Activated naive CD4-positive, alpha-beta T cell treated with anti-CD3 and anti-CD28 coated beads for 36 hours (primary cell): ENCODE measurements around the gene ELAC2. TPM values are rescaled to one million over a fixed set of nuclear protein-coding genes. Genes with fewer than 3 reads are reported as not detected.

Experiments used
- CTCF ChIA-PET: fragments of 350-600 bp; sonication (Branson Sonifier 250); formaldehyde crosslinking; loops from one replicate; lab custom pipeline; 2021; ENCODE audit warnings: antibody characterized with exemption; lab: Charles Lee
- DNase-seq: peaks from one replicate; pipeline ENCODE4 v3.0.0-alpha.2; 2020
- H3K27ac Mint-ChIP-seq: one replicate; pipeline ENCODE4 v1.8.0; 2021; ENCODE audit warnings: mild to moderate bottlenecking, mixed read lengths
- H3K27me3 Mint-ChIP-seq: one replicate; pipeline ENCODE4 v1.8.0; 2021; ENCODE audit warnings: low read depth, mixed read lengths
- H3K36me3 Mint-ChIP-seq: one replicate; pipeline ENCODE4 v1.8.0; 2021; ENCODE audit warnings: low read depth, mixed read lengths
- H3K4me1 Mint-ChIP-seq: one replicate; pipeline ENCODE4 v1.8.0; 2021; ENCODE audit warnings: low read depth, mixed read lengths
- H3K4me3 Mint-ChIP-seq: one replicate; pipeline ENCODE4 v1.8.0; 2021; ENCODE audit warnings: mild to moderate bottlenecking, moderate library complexity, mixed read lengths
- H3K9me3 Mint-ChIP-seq: one replicate; pipeline ENCODE4 v1.8.0; 2021; ENCODE audit warnings: mixed read lengths
- intact Hi-C: fragments of 100-400 bp; cut with micrococcal nuclease; formaldehyde crosslinking; loops from one replicate; pipeline ENCODE4 v1.15.1; 2023
- total RNA-seq, 2 experiments: library from RNA; stranded (reverse); gene quantifications; one replicate each; pipeline ENCODE4 v1.2.3, GENCODE V29; 2021

Gene ELAC2
- total RNA-seq, 2 experiments from 2014 or later: 74.1 to 75.9 TPM

- Mint-ChIP-seq H3K9me3 (no peaks in the 10 kb centered on the region), H3K4me1 (no peaks in the 10 kb centered on the region), H3K36me3 (peaks cover 46% of the 10 kb centered on the region), H3K27ac (no peak overlapping the region), H3K4me3 (no peak overlapping the region), H3K27me3 (no peaks in the 10 kb centered on the region)
- CTCF ChIA-PET: no interaction called here
- DNase-seq: no peak
- intact Hi-C loops: no loop called here
These were observed 21.5 kb downstream of the ELAC2 start for GRCh38 chr17:12996357-12996756.

GRCh38 chr17:12995896-12996295 is 21.9 kb downstream of the ELAC2 start:
- H3K4me1 Mint-ChIP-seq: no peaks in the 10 kb centered on the region
- H3K9me3 Mint-ChIP-seq: no peaks in the 10 kb centered on the region
- H3K36me3 Mint-ChIP-seq: peaks cover 50% of the 10 kb centered on the region
- intact Hi-C loops: no loop called here
- H3K4me3 Mint-ChIP-seq: no peak overlapping the region
- DNase-seq: no peak
- CTCF ChIA-PET: no interaction called here
- H3K27ac Mint-ChIP-seq: no peak overlapping the region
- H3K27me3 Mint-ChIP-seq: no peaks in the 10 kb centered on the region

- no peaks in the 10 kb centered on the region for H3K4me1 Mint-ChIP-seq
- no peaks in the 10 kb centered on the region for H3K27me3 Mint-ChIP-seq
- intact Hi-C loops: no loop called here
- DNase-seq: no peak
- H3K27ac Mint-ChIP-seq: no peak overlapping the region
- no peak overlapping the region for H3K4me3 Mint-ChIP-seq
- H3K9me3 Mint-ChIP-seq: no peaks in the 10 kb centered on the region
- CTCF ChIA-PET: no interaction called here
- H3K36me3 Mint-ChIP-seq: peaks cover 52% of the 10 kb centered on the region
These were observed 22.5 kb downstream of the ELAC2 start for GRCh38 chr17:12995106-12995895.

- H3K4me3 Mint-ChIP-seq: no peak overlapping the region
- CTCF ChIA-PET: no interaction called here
- no peaks in the 10 kb centered on the region for H3K4me1 Mint-ChIP-seq
- no peak for DNase-seq
- no peak overlapping the region for H3K27ac Mint-ChIP-seq
- peaks cover 3% of the 10 kb centered on the region for H3K9me3 Mint-ChIP-seq
- intact Hi-C loops: no loop called here
- no peaks in the 10 kb centered on the region for H3K27me3 Mint-ChIP-seq
- H3K36me3 Mint-ChIP-seq: peaks cover 60% of the 10 kb centered on the region
These were observed 23.3 kb downstream of the ELAC2 start for GRCh38 chr17:12994341-12995074.

- H3K4me1 Mint-ChIP-seq: no peaks in the 10 kb centered on the region
- peaks cover 3% of the 10 kb centered on the region for H3K9me3 Mint-ChIP-seq
- peaks cover 57% of the 10 kb centered on the region for H3K36me3 Mint-ChIP-seq
- intact Hi-C loops: no loop called here
- H3K27me3 Mint-ChIP-seq: no peaks in the 10 kb centered on the region
- CTCF ChIA-PET: no interaction called here
- no peak overlapping the region for H3K27ac Mint-ChIP-seq
- no peak for DNase-seq
- H3K4me3 Mint-ChIP-seq: no peak overlapping the region
These were observed 24.2 kb downstream of the ELAC2 start for GRCh38 chr17:12993631-12994030.

GRCh38 chr17:12992676-12993075 is 25.2 kb downstream of the ELAC2 start:
- CTCF ChIA-PET: interaction anchor here (2.9 kb wide), 1 partner anchor 11 kb away, joined by 14 read pairs; no protein-coding TSS in a partner anchor
- intact Hi-C loops: no loop called here
- H3K9me3 Mint-ChIP-seq: peaks cover 3% of the 10 kb centered on the region
- H3K36me3 Mint-ChIP-seq: peaks cover 55% of the 10 kb centered on the region
- no peaks in the 10 kb centered on the region for H3K4me1 Mint-ChIP-seq
- no peaks in the 10 kb centered on the region for H3K27me3 Mint-ChIP-seq
- no peak overlapping the region for H3K27ac Mint-ChIP-seq
- no peak for DNase-seq
- H3K4me3 Mint-ChIP-seq: no peak overlapping the region

GRCh38 chr17:12990926-12991325 is 26.9 kb downstream of the ELAC2 start:
- Mint-ChIP-seq H3K27ac (no peak overlapping the region), H3K4me1 (no peaks in the 10 kb centered on the region), H3K9me3 (peaks cover 3% of the 10 kb centered on the region), H3K27me3 (no peaks in the 10 kb centered on the region), H3K4me3 (no peak overlapping the region), H3K36me3 (peaks cover 49% of the 10 kb centered on the region)
- no peak for DNase-seq
- intact Hi-C loops: no loop called here
- CTCF ChIA-PET: interaction anchor here (2.9 kb wide), 1 partner anchor 12 kb away, joined by 14 read pairs; no protein-coding TSS in a partner anchor

GRCh38 chr17:12990041-12990808 is 27.6 kb downstream of the ELAC2 start:
- H3K4me1 Mint-ChIP-seq: no peaks in the 10 kb centered on the region
- CTCF ChIA-PET: interaction anchor here (2.9 kb wide), 1 partner anchor 13 kb away, joined by 14 read pairs; no protein-coding TSS in a partner anchor
- H3K9me3 Mint-ChIP-seq: peaks cover 3% of the 10 kb centered on the region
- H3K36me3 Mint-ChIP-seq: peaks cover 49% of the 10 kb centered on the region
- DNase-seq: no peak
- no peaks in the 10 kb centered on the region for H3K27me3 Mint-ChIP-seq
- no peak overlapping the region for H3K4me3 Mint-ChIP-seq
- intact Hi-C loops: no loop called here
- H3K27ac Mint-ChIP-seq: no peak overlapping the region

- H3K36me3 Mint-ChIP-seq: peaks cover 28% of the 10 kb centered on the region
- no peak for DNase-seq
- CTCF ChIA-PET: interaction anchor here (1.0 kb wide), 1 partner anchor 10 kb away, joined by 3 read pairs; no protein-coding TSS in a partner anchor
- intact Hi-C loops: no loop called here
- H3K27me3 Mint-ChIP-seq: peaks cover 4% of the 10 kb centered on the region
- H3K4me1 Mint-ChIP-seq: no peaks in the 10 kb centered on the region
- H3K27ac Mint-ChIP-seq: no peak overlapping the region
- no peak overlapping the region for H3K4me3 Mint-ChIP-seq
- peaks cover 3% of the 10 kb centered on the region for H3K9me3 Mint-ChIP-seq
These were observed 30.7 kb downstream of the ELAC2 start for GRCh38 chr17:12987120-12987519.

GRCh38 chr17:12985431-12986293 is 32.2 kb downstream of the ELAC2 start:
- Mint-ChIP-seq H3K4me1 (no peaks in the 10 kb centered on the region), H3K27me3 (peaks cover 6% of the 10 kb centered on the region), H3K4me3 (no peak overlapping the region), H3K36me3 (peaks cover 14% of the 10 kb centered on the region), H3K9me3 (peaks cover 3% of the 10 kb centered on the region), H3K27ac (no peak overlapping the region)
- intact Hi-C loops: no loop called here
- CTCF ChIA-PET: interaction anchor here (1.2 to 1.7 kb wide), 3 partner anchors 44 to 46 kb away, joined by 3 to 5 read pairs (median 4); no protein-coding TSS in a partner anchor
- DNase-seq: no peak

GRCh38 chr17:12983991-12984884 is 33.6 kb downstream of the ELAC2 start:
- Mint-ChIP-seq H3K27ac (no peak overlapping the region), H3K27me3 (peaks cover 6% of the 10 kb centered on the region), H3K36me3 (peaks cover 3% of the 10 kb centered on the region), H3K4me1 (no peaks in the 10 kb centered on the region), H3K4me3 (no peak overlapping the region), H3K9me3 (no peaks in the 10 kb centered on the region)
- no peak for DNase-seq
- CTCF ChIA-PET: interaction anchor here (1.7 kb wide), 2 partner anchors 45 to 48 kb away, joined by 4 to 5 read pairs; no protein-coding TSS in a partner anchor
- intact Hi-C loops: no loop called here
